OCI-LY7 (cell line): ENCODE results near the gene SOX5.

Experiments used
- CTCF ChIP-seq: fragments of 200-600 bp; sonication (generic); conservative IDR thresholded peaks from 2 replicates; pipeline ENCODE4 v1.5.1; 2014; ENCODE audit warnings: mild to moderate bottlenecking, antibody characterized with exemption, low read length, moderate library complexity, mixed read lengths
- EZH2phosphoT487 ChIP-seq: fragments of 200-600 bp; sonication (generic); IDR thresholded peaks from 2 replicates; pipeline ENCODE4 v1.6.1; 2018; ENCODE audit warnings: low read depth, borderline replicate concordance, mild to moderate bottlenecking, mixed run types, antibody characterized with exemption, low read length, moderate library complexity, mixed read lengths

- no peak for TF ChIP-seq CTCF
- no peak for TF ChIP-seq EZH2phosphoT487
Observed at GRCh38 chr12:23751641-23752040, 197.8 kb downstream of the SOX5 start.
